ENCODE data around the gene PGA4.
"Not testable (repeated sequence)": the region's sequence is repeated elsewhere in the genome, so short reads cannot be mapped to it uniquely, and the experiment has no call there.

PGA4 gene

DNA sequence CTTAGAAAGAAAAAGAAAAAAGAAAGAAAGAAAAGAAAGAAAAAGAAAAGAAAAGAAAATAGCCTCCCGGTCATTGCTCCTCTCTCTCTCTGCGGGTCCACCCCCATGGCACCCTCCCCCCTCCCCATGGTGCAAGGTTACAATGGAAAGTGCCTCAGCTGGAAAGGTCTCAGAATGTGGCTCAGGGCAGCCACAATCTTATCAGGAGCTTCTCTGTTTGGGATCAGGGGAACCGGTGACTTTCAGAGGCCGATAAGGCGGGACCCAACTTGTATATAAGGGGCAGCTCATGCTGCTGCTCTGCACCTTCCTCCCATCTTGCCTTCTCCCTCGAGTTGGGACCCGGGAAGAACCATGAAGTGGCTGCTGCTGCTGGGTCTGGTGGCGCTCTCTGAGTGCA lies at the start of gene PGA4:
TSS of gene PGA4 (plus strand) at position 301 of the 400 bp plus-strand sequence. CDS start at position 355, 54 bp downstream.
- DNase-seq (ENCODE audit: low spot score), result not testable (repeated sequence)

DNA sequence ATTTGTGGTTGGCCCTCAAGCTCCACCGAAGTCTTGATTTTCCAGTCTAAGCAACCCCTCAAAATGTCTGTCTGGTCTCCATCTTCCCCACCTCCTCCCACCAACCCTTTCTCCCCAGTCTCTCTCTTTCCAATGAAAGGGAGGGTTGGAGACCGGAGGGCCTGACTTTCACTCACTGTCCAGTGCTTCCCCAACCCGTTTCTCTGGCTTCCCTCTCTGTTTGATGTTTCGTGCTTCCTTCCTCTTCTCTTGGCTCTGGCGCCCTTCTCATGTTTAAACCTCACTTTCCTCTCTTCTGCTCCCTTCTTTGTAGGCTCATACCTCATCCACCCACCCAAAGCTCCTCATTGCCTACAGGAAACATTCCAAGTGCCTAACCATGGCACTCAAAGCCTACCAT lies 49.8 kb upstream of the PGA4 start:
- no peak for DNase-seq (ENCODE audit: low spot score)

DNA sequence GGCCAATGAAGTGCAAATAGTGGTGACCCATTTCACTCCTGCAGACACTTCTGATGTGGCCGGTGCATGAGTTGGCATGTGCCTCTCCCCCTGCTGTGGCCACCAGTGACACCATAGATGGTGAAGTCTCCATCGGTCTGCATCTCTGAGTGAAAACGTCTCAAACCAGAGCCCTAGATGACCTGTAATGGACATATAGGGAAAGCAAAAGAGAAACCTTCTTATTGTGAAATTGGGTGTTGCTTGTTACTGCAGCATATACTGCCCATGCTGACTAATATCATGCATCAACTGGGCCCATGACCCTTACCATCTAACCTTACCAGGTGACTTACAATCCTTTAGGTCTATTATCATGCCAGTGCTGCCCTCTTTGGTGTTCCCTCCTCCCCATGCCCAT lies 49.3 kb upstream of the PGA4 start:
- no peak for DNase-seq (ENCODE audit: low spot score)

DNA sequence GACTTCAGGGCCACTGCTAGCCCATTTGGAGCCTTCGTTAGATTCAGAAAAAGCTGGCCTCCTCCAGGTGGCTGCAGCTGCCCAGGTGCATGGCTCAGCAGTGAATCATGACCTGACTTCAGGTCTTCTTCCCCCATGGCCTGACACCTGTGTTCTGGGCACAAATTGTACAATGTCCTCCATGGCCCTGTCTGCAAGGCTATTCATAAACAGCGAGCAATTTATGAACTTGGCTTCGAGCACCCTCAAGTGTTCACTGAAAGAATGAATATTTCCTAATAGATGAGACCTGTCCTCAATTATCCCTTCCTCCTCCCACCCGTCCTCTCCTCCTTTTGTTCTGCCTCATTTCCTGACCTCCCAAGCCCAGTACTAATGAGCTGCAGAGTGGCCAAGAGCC lies 48.7 kb upstream of the PGA4 start:
- DNase-seq (ENCODE audit: low spot score), result no peak

DNA sequence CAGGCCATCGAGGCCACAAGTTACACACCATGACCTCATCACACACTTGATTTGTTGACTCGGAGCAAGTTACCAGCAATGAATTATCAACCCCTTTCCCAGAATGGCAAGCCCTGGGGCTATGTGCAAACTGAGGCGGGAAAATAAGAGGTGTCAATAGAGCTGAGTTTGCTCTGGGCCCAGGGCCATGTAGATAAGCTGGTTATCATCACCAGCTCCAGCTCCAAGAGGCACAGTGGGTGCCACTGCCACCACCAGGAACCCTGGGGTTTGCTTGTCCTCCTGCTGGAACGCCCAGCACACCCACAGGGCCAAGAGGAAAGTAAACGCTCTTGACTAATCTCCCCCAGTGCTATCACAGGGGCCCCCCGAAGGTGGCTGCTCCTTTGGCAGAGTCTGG lies 47.9 kb upstream of the PGA4 start:
- DNase-seq (ENCODE audit: low spot score), result no peak

DNA sequence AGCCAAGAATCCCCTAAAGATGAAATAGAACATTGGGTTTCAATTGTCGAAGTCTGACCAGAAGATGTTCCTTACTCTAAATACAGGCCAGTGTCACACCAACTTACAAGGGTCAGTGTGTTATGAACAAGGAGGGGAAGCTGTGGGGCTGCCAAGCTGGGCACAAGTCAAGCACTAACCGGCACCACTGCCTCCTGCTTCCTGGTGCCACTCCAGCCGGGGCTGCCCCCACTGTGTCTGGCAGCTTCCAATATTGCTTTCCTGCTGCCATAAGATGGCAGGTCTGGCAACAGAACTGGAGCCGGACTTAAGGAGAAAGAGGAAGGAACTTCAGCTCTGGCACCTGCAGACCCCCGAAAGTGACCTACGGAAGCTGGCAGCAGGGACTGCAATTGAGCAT lies 47.2 kb upstream of the PGA4 start:
- no peak for DNase-seq (ENCODE audit: low spot score)

DNA sequence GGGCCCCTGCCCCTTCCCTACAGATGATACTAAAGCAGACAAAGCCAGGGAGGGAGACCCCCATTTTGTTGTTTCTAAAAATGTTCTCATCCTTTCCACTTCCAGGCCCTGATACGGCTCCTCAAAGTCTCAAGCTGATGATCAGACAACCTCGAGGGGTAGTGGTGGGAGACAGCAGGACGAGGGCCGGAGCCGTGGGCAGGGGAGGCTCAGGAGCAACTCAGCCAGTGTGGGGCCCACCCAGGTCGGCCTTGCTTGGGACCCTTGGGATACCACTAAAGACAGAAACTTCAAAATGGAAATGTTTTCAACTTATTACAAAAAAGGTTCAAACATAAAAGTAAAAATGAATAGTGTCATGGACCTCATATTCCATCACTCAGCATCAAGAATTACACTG lies 45.7 kb upstream of the PGA4 start:
- DNase-seq (ENCODE audit: low spot score), result no peak

DNA sequence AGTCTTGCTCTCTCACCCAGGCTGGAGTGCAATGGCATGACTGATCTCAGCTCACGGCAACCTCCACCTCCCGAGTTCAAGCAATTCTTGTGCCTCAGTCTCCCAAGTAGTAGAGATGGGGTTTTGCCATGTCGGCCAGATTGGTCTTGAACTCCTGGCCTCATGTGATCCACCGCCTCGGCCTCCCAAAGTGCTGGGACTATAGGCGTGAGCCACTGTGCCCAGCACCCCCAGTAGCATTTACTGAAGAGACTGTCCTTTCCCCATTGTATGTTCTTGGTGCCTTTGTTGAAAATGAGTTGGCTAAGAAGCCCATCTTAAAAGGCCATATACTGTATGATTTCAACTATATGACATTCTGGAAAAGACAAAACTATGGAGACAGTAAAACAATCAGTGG lies 41.9 kb upstream of the PGA4 start:
- DNase-seq (ENCODE audit: low spot score), result not testable (repeated sequence)

DNA sequence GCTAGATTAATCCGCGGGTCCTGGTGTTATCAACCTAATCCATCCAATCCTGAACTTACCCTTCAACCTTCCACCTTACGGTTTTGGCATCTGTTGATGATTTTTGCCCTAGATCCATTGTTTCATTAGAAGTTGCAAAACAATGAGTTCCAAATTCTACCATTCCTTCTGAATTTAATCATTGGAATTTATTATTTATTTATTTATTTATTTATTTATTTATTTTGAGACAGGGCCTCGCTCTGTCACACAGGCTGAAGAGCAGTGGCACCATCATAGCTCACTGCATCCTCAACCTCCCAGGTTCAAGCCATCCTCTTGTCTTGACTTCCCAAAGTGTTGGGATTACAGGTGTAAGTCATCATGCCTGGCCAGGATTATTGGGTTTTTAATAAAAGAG lies 40.7 kb upstream of the PGA4 start:
- DNase-seq (ENCODE audit: low spot score), result no peak

DNA sequence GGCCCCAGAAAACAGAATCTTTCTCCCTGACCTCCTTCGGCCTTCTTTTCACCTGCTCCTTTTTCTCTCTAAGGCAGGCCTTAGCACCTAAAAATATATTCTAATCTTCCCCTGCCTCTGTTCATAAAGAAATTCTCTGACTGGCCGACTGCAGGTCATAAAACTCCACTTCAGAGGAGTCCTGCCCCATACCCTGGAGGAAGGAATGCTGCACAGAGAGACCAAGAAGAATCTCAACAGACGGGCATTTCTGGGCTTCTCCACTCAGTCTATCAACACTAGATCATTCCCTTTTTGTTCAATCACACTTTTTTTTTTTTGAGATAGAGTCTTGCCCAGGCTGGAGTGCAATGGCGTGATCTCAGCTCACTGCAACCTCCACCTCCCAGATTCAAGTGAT lies 38.5 kb upstream of the PGA4 start:
- no peak for DNase-seq (ENCODE audit: low spot score)

DNA sequence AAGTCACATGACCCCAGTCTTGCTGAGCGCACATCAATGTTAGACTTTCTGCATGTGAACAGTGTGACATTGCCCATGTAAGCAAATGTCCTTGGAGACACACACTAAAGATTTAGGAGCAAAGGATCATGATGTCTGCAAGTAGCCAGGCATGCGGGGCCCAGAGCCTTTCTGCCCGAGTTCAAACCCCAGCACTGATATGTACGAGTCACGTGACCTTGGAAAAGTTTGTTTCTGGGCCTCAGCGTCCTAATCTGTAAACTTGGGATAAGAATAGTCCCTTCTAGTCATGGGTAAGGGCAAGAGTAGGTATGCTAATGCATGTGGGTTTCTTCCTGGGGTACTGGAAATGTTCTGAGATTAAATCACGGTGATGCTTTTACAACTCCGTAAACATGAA lies 35.6 kb upstream of the PGA4 start:
- DNase-seq (ENCODE audit: low spot score), result no peak

DNA sequence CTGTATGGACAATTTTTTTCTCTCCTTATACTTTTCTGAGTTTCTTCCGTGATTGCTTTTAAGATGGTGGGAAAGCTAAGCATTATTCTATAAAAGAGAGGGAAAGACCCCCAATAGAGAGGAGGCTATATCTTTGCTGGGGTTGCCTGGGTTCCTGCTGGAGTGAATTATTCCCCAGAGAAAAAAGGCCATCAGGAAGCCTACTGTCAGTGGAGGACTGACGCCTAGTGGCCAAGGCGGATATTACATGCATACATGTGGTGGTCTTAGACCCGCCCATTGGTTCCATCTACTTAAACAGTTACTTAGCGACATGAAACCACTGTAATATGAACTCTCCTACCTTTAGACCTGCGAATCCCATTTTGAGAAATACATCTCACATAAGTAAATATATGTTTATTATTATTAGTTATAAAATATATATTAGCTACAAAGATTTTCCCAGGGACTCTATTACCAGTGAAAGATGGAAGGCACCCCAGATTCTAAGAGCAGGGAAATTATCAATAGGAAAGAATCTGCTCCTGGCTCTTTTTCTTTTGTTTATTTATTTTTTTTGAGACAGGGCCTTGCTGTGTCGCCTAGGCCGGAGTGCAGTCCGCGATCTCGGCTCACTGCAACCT lies 34.5 kb upstream of the PGA4 start:
- no peak for DNase-seq (ENCODE audit: low spot score)

DNA sequence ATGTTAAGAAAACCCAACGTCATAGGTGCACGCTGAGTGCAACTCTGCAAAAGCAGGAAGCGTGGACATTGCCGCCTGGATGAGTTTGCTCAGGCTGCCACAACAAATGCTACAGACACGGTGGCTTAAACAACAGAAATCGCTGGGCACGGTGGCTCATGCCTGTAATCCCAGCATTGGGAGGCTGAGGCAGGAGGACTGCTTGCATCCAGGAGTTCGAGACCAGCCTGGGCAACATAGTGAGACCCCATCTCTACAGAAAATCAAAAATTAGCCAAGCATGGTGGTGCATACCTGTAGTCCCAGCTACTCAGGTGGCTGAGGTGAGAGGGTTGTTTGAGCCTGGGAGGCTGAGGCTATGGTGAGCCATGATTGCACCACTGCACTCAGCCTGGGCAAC lies 32.2 kb upstream of the PGA4 start:
- DNase-seq (ENCODE audit: low spot score), result no peak

DNA sequence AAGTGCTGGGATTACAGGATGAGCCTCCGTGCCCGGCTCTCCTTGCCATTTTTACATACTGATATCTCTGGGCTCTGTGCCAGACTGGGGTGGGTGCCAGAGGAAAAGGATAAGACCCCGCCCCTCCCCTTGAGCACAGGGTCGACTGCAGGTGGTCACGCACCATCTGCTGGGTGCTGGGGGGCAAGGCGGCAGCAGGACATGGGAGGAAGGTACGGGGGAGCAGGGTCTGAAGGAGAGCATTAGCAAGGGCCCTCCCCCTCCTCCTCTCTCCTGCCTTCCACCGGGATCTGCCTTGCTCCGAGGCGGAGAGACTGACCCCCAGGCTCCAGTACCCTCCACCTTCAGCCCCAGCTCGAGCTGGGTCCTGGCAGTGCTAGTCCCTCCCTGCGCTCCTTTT lies 28.6 kb upstream of the PGA4 start:
- DNase-seq (ENCODE audit: low spot score), result no peak

DNA sequence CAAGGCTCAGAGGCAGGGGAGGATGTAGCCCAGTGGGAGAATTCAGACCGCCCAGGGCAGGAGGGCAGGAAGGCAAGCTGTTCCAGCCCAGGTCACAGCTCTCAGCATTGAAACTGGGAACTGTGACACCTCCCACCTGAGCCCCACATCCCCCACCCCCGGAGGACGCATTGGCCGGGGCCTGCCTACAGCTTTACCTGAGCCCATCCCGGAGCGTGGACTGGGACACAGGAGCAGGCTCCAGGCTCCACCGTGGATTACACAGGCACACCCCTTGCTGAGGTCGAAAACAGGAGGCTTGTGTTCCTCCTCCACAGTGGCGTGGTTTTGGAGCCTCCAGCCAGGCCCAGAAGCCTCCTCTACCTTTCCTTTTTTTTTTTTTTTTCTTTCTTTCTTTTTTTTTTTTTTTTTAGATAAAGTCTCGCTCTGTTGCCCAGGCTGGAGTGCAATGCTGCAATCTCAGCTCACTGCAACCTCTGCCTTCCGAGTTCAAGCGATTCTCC lies 27.9 kb upstream of the PGA4 start:
- no peak for DNase-seq (ENCODE audit: low spot score)

DNA sequence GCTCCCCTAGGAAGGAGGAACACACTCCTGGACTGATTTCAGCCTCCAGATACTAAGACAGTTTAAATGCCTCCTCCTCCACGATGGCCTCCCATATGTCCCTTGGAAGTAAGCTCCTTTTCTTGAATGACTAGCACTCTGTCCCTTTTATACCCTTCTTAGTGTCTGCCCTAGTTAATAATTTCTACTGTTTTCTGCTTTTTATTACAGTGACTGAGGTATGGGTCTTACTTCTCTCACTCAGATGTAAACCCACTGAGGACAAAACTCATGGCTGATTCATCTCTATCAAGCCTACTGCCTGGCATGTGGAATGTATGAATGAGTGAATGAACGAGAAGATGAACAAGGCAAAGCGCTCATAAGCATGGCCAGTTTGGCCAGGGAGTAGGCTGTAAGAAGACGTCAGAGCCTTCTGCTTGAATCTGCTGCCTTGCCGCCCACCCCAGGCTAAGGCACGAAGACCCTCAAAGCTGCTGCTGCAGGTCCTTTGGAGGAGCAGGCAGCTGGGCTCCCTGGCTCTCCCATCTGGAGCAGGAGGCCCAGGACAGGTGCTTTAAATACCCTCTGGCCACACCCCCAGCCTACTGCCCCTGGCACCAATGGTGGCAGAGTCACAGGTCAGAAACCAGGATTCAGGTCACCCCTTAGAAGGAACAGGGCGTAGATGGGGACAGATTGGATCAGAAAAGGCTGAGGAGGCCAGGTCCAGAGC lies 27.0 kb upstream of the PGA4 start:
- no peak for DNase-seq (ENCODE audit: low spot score)

DNA sequence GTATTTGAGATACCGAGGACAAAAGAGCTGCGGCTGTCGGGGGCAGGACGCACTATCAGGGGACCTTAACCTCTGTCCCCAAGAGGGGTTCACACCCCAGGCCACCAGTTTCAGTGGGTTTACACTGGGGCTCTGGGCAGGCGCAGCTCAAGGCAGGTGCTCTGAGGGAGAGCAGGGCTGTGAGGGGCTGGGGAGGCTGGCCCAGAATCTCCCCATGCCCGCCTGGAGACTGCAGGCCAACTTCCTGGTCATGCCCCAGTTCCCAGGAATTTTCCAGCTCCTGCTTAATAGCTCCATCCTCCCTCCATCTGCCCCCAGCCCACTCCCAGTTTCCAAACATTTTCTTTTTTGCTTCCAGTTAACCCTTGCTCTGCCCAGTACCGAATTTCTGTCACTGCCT lies 26.4 kb upstream of the PGA4 start:
- no peak for DNase-seq (ENCODE audit: low spot score)

DNA sequence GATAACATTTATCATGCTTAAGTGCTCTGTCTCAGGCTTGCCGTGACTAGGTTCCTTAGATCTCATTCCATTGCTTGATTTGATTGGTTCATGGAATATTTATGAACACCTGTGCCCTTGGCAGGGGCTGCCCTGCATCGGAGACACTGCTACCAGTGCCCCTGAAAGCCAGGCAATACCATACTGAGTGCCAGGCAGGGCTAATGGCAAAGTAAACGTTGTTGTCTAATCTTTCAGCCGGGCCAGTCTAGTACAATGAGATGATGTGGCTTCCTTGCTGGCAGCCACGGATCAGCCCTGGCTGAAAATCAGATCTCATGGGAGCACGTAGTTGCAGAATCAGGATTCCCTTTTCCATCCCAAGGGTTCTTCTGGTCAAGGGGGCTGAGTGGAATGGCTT lies 23.8 kb upstream of the PGA4 start:
- DNase-seq (ENCODE audit: low spot score), result no peak

DNA sequence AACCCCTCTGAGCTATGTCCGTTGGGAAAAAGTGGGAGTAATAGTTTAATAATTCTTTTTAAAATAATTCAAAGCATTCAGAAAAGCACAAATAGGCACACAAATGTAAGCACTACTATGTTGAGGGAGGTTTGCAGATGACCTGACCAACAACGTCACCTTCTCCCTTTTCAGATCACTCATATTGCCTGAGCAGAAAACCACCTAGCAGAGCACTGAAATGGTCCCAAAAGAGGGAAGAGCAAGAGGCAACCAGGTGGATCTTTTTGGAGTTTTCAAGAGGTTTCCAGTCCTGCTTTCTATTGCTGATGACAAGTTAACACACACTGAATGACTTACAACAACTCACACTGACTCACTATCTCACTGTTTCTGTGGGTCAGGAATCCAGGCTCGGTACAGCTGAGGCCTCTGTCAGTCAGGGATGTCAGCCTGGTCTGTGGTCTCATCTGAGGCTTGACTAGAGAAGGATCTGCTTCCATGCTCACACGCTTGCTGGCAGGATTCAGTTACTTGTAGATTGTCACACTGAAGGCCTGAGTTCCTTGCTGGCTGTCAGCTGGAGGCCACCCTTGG lies 23.1 kb upstream of the PGA4 start:
- no peak for DNase-seq (ENCODE audit: low spot score)

DNA sequence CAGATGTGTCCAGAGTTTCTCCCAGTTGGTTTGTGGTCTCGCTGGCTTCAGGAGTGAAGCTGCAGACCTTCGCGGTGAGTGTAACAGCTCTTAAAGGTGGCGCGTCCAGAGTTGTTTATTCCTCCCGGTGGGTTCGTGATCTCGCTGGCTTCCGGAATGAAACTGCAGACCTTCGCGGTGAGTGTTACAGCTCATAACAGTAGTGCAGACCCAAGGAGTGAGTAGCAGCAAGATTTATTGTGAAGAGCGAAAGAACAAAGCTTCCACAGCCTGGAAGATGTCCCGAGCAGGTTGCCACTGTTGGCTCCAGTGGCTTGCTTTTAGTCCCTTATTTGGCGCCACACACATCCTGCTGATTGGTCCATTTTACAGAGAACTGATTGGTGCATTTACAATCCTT lies 20.7 kb upstream of the PGA4 start:
- no peak for DNase-seq (ENCODE audit: low spot score)

DNA sequence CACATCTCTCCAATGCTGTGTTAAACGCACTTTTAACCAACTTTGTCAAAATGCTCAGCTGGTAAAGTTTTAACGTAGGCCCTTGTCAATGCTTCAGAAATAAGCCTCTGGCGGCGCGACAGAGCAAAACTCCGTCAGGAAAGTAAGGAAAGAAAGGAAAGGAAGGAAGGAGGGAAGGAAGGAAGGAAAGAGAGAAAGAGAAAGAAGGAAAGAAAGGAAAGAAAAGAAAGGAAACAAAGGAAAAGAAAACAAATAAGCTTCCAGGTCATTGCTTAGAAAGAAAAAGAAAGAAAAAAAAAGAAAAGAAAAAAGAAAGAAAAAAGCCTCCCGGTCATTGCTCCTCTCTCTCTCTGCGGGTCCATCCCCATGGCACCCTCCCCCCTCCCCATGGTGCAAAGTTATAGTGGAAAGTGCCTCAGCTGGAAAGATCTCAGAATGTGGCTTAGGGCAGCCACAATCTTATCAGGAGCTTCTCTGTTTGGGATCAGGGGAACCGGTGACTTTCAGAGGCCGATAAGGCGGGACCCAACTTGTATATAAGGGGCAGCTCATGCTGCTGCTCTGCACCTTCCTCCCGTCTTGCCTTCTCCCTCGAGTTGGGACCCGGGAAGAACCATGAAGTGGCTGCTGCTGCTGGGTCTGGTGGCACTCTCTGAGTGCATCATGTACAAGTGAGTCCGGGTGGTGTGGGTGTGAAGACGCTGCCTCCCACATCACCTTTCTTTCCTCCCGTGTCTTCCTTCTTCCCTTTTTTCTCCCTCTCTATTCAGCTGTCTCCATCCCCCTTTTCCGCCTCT lies 19.0 kb upstream of the PGA4 start, which contains the start of gene PGA3:
TSS of gene PGA3 (plus strand) at position 566 of the 797 bp plus-strand sequence. CDS start at position 616, 50 bp downstream.
- not testable (repeated sequence) for DNase-seq (ENCODE audit: low spot score)

DNA sequence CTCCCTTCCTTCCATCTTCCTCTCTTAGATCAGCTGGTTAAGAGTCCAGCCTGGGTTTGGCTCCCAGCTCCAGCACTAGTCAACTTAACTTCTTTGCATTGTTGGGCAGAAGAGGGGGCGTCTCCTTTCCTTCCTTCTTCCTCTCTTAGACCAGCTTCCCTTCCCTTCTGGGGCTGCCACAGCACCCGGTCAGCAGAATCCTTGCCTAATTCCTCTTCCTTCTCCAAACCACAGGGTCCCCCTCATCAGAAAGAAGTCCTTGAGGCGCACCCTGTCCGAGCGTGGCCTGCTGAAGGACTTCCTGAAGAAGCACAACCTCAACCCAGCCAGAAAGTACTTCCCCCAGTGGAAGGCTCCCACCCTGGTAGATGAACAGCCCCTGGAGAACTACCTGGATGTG lies 18.3 kb upstream of the PGA4 start:
- not testable (repeated sequence) for DNase-seq (ENCODE audit: low spot score)
